GM20000 (cell line): ENCODE results near the gene GOLGA6L22.
A peak's percentile ranks its signal among the peaks of the same experiment; 100 is the strongest.
"Not testable (repeated sequence)": the region's sequence is repeated elsewhere in the genome, so short reads cannot be mapped to it uniquely, and the experiment has no call there.

ENCODE experiments used
- DNase-seq: peaks from one replicate; pipeline ENCODE4 v3.0.0; 2012; ENCODE audit warnings: low spot score

GOLGA6L22 gene

GRCh38 chr15:22458603-22459002 is at the start of gene GOLGA6L22:
TSS of gene GOLGA6L22 (plus strand) at chr15:22458903. CDS start at chr15:22458994, 91 bp downstream.
- DNase-seq = not testable (repeated sequence)

GRCh38 chr15:22417288-22417687 is 41.4 kb upstream of the GOLGA6L22 start:
- not testable (repeated sequence) for DNase-seq

GRCh38 chr15:22417795-22418194 is 40.9 kb upstream of the GOLGA6L22 start:
- DNase-seq = not testable (repeated sequence)

GRCh38 chr15:22418212-22418611 is 40.5 kb upstream of the GOLGA6L22 start:
- not testable (repeated sequence) for DNase-seq

GRCh38 chr15:22418666-22419065 is 40.0 kb upstream of the GOLGA6L22 start:
- not testable (repeated sequence) for DNase-seq

GRCh38 chr15:22420340-22420739 is 38.4 kb upstream of the GOLGA6L22 start:
- DNase-seq = not testable (repeated sequence)

- DNase-seq = not testable (repeated sequence)
These were observed 29.3 kb upstream of the GOLGA6L22 start for GRCh38 chr15:22429426-22429825.

- DNase-seq = not testable (repeated sequence)
These were observed 27.0 kb upstream of the GOLGA6L22 start for GRCh38 chr15:22431687-22432086.

GRCh38 chr15:22494490-22495113 is 35.9 kb downstream of the GOLGA6L22 start:
- peak; percentile 8 for DNase-seq

GRCh38 chr15:22497200-22497599 is 38.5 kb downstream of the GOLGA6L22 start:
- DNase-seq = not testable (repeated sequence)

- not testable (repeated sequence) for DNase-seq
These were observed 39.7 kb downstream of the GOLGA6L22 start for GRCh38 chr15:22498220-22498925.

- not testable (repeated sequence) for DNase-seq
These were observed 43.6 kb downstream of the GOLGA6L22 start for GRCh38 chr15:22502272-22502671.

GRCh38 chr15:22506959-22507358 is 48.3 kb downstream of the GOLGA6L22 start:
- DNase-seq = not testable (repeated sequence)

GRCh38 chr15:22516140-22516539 is 57.4 kb downstream of the GOLGA6L22 start:
- not testable (repeated sequence) for DNase-seq
